Cardiac muscle cell (in vitro differentiated cells and primary cell): ENCODE measurements around the gene PIK3CD. TPM values are rescaled to one million over a fixed set of nuclear protein-coding genes. Genes with fewer than 3 reads are reported as not detected.
A peak's percentile ranks its signal among the peaks of the same experiment; 100 is the strongest.

Source experiments
- DNase-seq, 2 donors: peaks; one replicate each; pipeline versions ENCODE4 v3.0.0 to v3.0.0-alpha.2; 2010 to 2017; ENCODE audit warnings: low read depth in 1 of 2, low spot score in 1 of 2
- H3K27ac ChIP-seq: fragments of 200-600 bp; sonication (generic); 2 replicates; pipeline ENCODE4 v1.5.1; 2016
- H3K27me3 ChIP-seq: fragments of 200-600 bp; sonication (generic); 2 replicates; pipeline ENCODE4 v1.6.0; 2016; ENCODE audit warnings: control low read depth
- H3K36me3 ChIP-seq: fragments of 200-600 bp; sonication (generic); 2 replicates; pipeline ENCODE4 v1.5.1; 2016; ENCODE audit warnings: control low read depth
- H3K4me1 ChIP-seq: fragments of 200-600 bp; sonication (generic); 2 replicates; pipeline ENCODE4 v1.8.1; 2017; ENCODE audit warnings: low read depth, mild to moderate bottlenecking, mixed run types
- H3K4me3 ChIP-seq: fragments of 200-600 bp; sonication (generic); 2 replicates; pipeline ENCODE4 v1.5.1; 2016; ENCODE audit warnings: mild to moderate bottlenecking
- H3K9me3 ChIP-seq: fragments of 200-600 bp; sonication (generic); 2 replicates; pipeline ENCODE4 v1.5.1; 2017; ENCODE audit warnings: low read depth, mild to moderate bottlenecking, control low read depth
- polyA plus RNA-seq: library from polyadenylated mRNA; unstranded; fragments of >200 nt; fragmentation: Nextera tagmentation; extraction: Ambion mirVana; gene quantifications from 2 replicates; pipeline ENCODE4 v1.2.1, GENCODE V29; 2016
- total RNA-seq: library from RNA; depleted of rRNA; stranded (reverse); fragments of >200 nt; gene quantifications from 2 replicates; pipeline ENCODE4 v1.2.3, GENCODE V29; 2016
- TF ChIP-seq, protein P1 (sequence below): IDR thresholded peaks from 2 replicates; pipeline ENCODE4 v1.5.1; 2012; ENCODE audit warnings: low read depth, mild to moderate bottlenecking, low read length

Gene PIK3CD
- 4.7 and 7.9 TPM in 2 replicates for total RNA-seq
- 3.0 and 6.5 TPM in 2 replicates for polyA plus RNA-seq

DNA sequence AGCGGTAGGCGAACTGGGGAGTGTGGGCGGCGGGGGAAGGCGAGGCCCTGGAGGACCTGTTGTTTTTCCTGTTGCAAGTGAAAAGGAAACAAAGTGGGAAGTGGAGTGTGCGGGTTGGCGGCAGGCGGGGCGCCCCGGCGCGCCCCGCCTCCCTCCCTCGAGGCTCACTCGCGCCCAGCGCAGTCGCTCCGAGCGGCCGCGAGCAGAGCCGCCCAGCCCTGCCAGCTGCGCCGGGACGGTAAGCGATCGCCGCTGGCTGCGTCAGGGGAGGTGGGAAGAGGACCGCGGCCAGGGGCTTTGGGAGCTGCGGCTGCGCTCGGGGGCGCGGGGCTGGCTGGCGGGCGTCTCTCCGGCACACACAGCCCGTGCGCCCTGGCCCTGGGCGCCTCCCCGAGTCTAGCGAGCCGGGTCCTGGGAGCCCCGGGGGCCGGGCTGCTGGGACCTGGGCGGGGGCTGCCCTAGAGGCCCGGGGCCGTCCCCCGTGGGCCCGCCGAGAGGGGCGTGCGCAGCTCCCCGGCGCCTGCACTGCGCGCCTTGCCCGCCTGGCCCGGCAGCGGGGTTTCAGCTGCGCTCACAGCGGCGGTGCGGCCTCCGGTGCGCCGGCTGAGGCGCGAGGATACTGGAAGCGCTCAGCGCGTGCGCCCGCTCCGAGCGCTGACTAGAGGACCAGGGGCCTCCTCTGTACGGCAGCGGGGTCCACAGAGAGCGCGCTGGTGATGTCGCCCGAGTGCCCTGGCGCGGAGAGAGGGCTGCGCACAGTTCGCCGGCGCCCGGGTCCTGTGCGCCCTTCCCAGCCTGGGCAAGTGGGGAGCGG, at the start of gene PIK3CD:
Gene PIK3CD (plus strand): TSS at position 167 of the 814 bp plus-strand sequence. CDS start 58,725 bp downstream, outside the sequence.
- Histone ChIP-seq H3K36me3 (no peaks in the 10 kb centered on the region), H3K4me3 (peak within 1 kb of the TSS; percentile 35), H3K27me3 (peaks cover 69% of the 10 kb centered on the region), H3K9me3 (no peaks in the 10 kb centered on the region), H3K4me1 (peaks cover 9% of the 10 kb centered on the region), H3K27ac (no peak within 1 kb of the TSS)
- TF ChIP-seq, protein P1, sequence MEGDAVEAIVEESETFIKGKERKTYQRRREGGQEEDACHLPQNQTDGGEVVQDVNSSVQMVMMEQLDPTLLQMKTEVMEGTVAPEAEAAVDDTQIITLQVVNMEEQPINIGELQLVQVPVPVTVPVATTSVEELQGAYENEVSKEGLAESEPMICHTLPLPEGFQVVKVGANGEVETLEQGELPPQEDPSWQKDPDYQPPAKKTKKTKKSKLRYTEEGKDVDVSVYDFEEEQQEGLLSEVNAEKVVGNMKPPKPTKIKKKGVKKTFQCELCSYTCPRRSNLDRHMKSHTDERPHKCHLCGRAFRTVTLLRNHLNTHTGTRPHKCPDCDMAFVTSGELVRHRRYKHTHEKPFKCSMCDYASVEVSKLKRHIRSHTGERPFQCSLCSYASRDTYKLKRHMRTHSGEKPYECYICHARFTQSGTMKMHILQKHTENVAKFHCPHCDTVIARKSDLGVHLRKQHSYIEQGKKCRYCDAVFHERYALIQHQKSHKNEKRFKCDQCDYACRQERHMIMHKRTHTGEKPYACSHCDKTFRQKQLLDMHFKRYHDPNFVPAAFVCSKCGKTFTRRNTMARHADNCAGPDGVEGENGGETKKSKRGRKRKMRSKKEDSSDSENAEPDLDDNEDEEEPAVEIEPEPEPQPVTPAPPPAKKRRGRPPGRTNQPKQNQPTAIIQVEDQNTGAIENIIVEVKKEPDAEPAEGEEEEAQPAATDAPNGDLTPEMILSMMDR = no peak
- peak; percentile 63 to 80 for DNase-seq

DNA sequence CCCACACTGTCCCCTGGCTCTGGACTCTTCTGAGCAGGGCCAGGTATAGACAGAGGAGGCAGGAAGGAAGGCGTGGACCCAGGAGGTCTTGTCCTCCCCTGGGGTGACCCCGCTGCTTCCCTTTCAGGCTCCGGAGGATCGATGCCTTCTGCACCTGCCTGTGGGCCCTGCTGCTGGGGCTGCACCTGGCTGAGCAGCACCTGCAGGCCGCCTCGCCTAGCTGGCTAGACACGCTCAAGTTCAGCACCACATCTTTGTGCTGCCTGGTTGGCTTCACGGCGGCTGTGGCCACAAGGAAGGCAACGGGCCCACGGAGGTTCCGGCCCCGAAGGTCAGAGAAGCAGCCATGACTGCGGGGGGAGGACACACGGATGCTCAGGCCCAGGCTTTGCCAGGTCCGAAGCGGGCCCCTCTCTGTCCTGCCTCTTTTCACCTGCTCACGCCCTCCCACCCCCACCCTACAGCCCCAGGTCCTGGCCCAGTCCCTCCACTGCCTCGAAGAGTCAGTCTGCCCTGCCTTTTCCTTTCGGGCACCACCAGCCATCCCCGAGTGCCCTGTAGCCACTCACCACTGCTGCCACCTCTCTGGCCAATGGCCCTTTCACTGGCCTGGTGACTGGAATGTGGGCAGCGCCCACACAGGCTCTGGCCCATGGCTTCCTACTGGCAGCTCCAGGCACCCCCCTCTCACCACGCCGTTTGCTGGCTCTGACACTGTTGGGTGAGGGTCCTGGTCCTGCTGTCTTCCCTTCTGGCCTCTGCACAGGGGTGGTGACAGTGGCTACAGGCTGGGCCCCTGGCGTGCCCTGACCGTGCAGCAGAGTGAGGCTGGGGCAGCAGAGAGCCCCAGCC, 49.4 kb upstream of the PIK3CD start:
- H3K4me1 ChIP-seq = no peaks in the 10 kb centered on the region
- TF ChIP-seq, protein P1 = no peak
- DNase-seq = no peak
- H3K27me3 ChIP-seq = no peaks in the 10 kb centered on the region
- no peaks in the 10 kb centered on the region for H3K9me3 ChIP-seq
- no peak overlapping the region for H3K27ac ChIP-seq
- H3K36me3 ChIP-seq = peaks cover 34% of the 10 kb centered on the region
- no peak overlapping the region for H3K4me3 ChIP-seq

DNA sequence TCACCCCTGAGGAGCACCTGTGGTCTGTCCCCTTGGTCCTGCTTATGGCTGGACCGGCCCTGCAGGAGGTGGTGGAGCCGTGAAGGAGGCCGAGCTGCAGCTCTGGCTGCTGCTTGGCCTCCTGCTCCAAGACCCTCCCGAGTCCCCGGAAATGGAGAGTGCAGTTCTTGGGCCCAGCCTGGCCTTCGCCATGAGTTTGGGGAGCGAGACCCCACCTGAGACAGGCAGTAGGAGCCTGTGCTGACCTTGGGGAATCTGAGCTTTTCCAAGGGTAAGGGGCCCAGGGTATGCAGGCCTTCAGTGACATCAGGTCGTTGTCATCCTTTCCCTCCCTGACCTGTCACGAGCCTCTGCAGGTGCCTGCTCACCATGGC, 48.8 kb upstream of the PIK3CD start:
- H3K4me1 ChIP-seq = no peaks in the 10 kb centered on the region
- H3K36me3 ChIP-seq = peaks cover 35% of the 10 kb centered on the region
- H3K4me3 ChIP-seq = no peak overlapping the region
- H3K9me3 ChIP-seq = no peaks in the 10 kb centered on the region
- H3K27ac ChIP-seq = no peak overlapping the region
- TF ChIP-seq, protein P1 = no peak
- no peak for DNase-seq
- H3K27me3 ChIP-seq = no peaks in the 10 kb centered on the region

DNA sequence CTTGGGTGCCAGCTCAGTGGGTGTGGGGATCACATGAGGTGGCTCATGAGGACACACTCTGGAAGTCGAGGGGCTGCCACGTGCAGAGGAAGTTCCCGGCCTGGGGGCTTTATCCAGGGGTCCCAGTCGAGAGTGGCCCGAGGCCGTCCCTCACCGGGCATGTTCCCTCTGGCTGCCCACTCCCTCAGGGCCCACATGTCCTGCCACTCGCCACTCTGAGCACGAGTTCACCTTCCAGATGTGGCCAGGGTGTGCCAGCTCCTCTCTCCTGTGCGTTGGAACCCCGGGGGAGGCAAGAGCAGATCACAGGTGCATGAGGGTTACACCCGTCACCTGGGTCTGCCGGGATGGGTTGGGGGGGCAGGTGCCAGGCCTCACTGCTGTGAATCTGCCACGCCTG, 48.2 kb upstream of the PIK3CD start:
- TF ChIP-seq, protein P1 = no peak
- peaks cover 37% of the 10 kb centered on the region for H3K36me3 ChIP-seq
- no peaks in the 10 kb centered on the region for H3K4me1 ChIP-seq
- no peak overlapping the region for H3K27ac ChIP-seq
- no peak for DNase-seq
- no peaks in the 10 kb centered on the region for H3K27me3 ChIP-seq
- H3K9me3 ChIP-seq = no peaks in the 10 kb centered on the region
- H3K4me3 ChIP-seq = no peak overlapping the region

DNA sequence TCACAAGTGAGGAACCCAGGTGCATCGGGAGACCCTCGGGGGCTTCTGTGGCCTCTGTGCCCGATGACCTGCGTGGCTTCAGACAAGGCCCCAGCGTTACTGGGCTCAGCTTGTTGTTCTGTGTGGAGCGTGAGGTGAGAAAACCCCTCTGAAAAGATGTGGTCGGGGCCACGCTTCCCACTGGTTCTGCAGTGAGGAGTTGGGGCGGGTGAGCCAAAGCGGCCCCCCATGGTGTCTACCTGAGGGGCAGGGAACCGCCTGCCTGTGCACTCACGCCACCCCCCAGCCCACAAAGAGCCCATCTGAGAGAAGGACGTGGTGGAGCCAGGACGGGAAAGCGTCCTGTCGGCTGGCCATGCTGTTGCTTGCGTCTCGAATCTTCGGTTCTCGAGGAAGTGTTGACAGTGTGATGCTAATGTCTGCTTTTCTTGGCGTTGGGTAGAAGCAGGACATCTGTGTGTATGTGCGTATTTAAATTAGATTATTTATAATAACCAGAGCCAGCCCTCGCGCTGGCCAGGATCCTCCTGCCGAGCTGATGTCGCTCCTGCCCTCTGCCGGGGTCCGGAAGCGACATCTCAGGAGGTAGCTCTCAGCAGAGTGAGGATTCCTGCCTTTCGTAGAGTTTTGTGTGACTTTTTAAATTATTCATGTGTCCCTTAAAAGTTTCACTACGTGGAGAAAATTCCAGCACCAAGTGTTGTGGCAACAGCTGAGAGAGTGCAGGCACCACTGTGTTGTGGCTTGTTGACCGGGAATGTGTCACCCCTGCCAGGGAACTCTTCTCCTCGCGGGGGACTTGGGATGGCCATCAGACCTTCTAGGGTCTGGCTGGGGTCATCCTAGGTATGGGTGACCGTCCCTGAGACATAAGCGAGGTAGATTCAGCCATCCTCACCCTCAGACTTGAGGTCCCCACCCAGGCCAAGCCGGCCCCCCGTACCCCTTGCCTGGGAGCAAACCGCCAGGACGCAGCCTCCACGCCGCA, 47.5 kb upstream of the PIK3CD start:
- Histone ChIP-seq H3K27me3 (no peaks in the 10 kb centered on the region), H3K9me3 (no peaks in the 10 kb centered on the region), H3K36me3 (peaks cover 37% of the 10 kb centered on the region), H3K4me3 (no peak overlapping the region), H3K4me1 (no peaks in the 10 kb centered on the region), H3K27ac (no peak overlapping the region)
- TF ChIP-seq, protein P1 = no peak
- DNase-seq = peak in 1 of 2 donors; percentile 20
